ENCODE results near the gene CBFA2T2. TPM values are rescaled to one million over a fixed set of nuclear protein-coding genes. Genes with fewer than 3 reads are reported as not detected.
"Not testable (repeated sequence)": the region's sequence is repeated elsewhere in the genome, so short reads cannot be mapped to it uniquely, and the experiment has no call there.

CBFA2T2 gene
- total and polyA plus RNA-seq, 5 donors, result 5.6 to 13.9 (median 12.0) TPM

- H3K4me1 ChIP-seq (ENCODE audit: control insufficient read depth, insufficient read depth, low read length); H3K9me3 ChIP-seq (ENCODE audit: control insufficient read depth, low read length); H3K27me3 ChIP-seq (ENCODE audit: control insufficient read depth, insufficient read depth); ATAC-seq; H3K27ac ChIP-seq (ENCODE audit: low read length); intact Hi-C loops (cut with DNase I): not testable (repeated sequence)
- H3K4me3 ChIP-seq (ENCODE audit: low read length), result peak overlapping the region; percentile 36
- WGBS, result 94% methylated on average over 32 of the region's 32 CpGs
- peak in 2 of 3 donors; percentile 43 to 45 for DNase-seq
Observed at GRCh38 chr20:33488661-33489494, 1.0 kb upstream of the CBFA2T2 start.

GRCh38 chr20:33489495-33490022 is 337 bp upstream of the CBFA2T2 start:
- peak overlapping the region; percentile 72 for H3K4me3 ChIP-seq (ENCODE audit: low read length)
- H3K9me3 ChIP-seq (ENCODE audit: control insufficient read depth, low read length), result no peaks in the 10 kb centered on the region
- WGBS, result 3% methylated on average over 36 of the region's 36 CpGs
- no peaks in the 10 kb centered on the region for H3K4me1 ChIP-seq (ENCODE audit: control insufficient read depth, insufficient read depth, low read length)
- ATAC-seq (peak; percentile 99), DNase-seq (peak; percentile 99 to 100 (median 100))
- no peaks in the 10 kb centered on the region for H3K27me3 ChIP-seq (ENCODE audit: control insufficient read depth, insufficient read depth)
- intact Hi-C loops (cut with DNase I), result no loop called here
- H3K27ac ChIP-seq (ENCODE audit: low read length), result peak overlapping the region; percentile 83

- DNase-seq (no peak), ATAC-seq (no peak)
- intact Hi-C loops (cut with DNase I), result no loop called here
- Histone ChIP-seq H3K4me3 (ENCODE audit: low read length) (peak overlapping the region; percentile 72), H3K4me1 (ENCODE audit: control insufficient read depth, insufficient read depth, low read length) (no peaks in the 10 kb centered on the region), H3K27me3 (ENCODE audit: control insufficient read depth, insufficient read depth) (no peaks in the 10 kb centered on the region), H3K9me3 (ENCODE audit: control insufficient read depth, low read length) (no peaks in the 10 kb centered on the region), H3K27ac (ENCODE audit: low read length) (peak overlapping the region; percentile 93)
- WGBS, result 48% methylated on average over 8 of the region's 8 CpGs
Observed at GRCh38 chr20:33490934-33491656, 1.2 kb downstream of the CBFA2T2 start.

- no peaks in the 10 kb centered on the region for H3K27me3 ChIP-seq (ENCODE audit: control insufficient read depth, insufficient read depth)
- H3K27ac ChIP-seq (ENCODE audit: low read length), result no peak overlapping the region
- DNase-seq (no peak), ATAC-seq (no peak)
- H3K4me3 ChIP-seq (ENCODE audit: low read length), result no peak overlapping the region
- WGBS, result 97% methylated on average over 15 of the region's 15 CpGs
- H3K4me1 ChIP-seq (ENCODE audit: control insufficient read depth, insufficient read depth, low read length), result no peaks in the 10 kb centered on the region
- intact Hi-C loops (cut with DNase I), result no loop called here
- no peaks in the 10 kb centered on the region for H3K9me3 ChIP-seq (ENCODE audit: control insufficient read depth, low read length)
Observed at GRCh38 chr20:33493076-33493766, 3.3 kb downstream of the CBFA2T2 start.

- H3K27me3 ChIP-seq (ENCODE audit: control insufficient read depth, insufficient read depth); H3K4me1 ChIP-seq (ENCODE audit: control insufficient read depth, insufficient read depth, low read length); intact Hi-C loops (cut with DNase I); H3K9me3 ChIP-seq (ENCODE audit: control insufficient read depth, low read length); DNase-seq; H3K27ac ChIP-seq (ENCODE audit: low read length); ATAC-seq; H3K4me3 ChIP-seq (ENCODE audit: low read length): not testable (repeated sequence)
- WGBS, result 90% methylated on average over 6 of the region's 6 CpGs
Observed at GRCh38 chr20:33496776-33497175, 6.9 kb downstream of the CBFA2T2 start.

GRCh38 chr20:33499355-33499754 is 9.5 kb downstream of the CBFA2T2 start:
- intact Hi-C loops (cut with DNase I), result no loop called here
- H3K27ac ChIP-seq (ENCODE audit: low read length), result no peak overlapping the region
- ATAC-seq, result no peak

GRCh38 chr20:33501000-33501399 is 11.1 kb downstream of the CBFA2T2 start:
- Histone ChIP-seq H3K27me3 (ENCODE audit: control insufficient read depth, insufficient read depth) (no peaks in the 10 kb centered on the region), H3K9me3 (ENCODE audit: control insufficient read depth, low read length) (no peaks in the 10 kb centered on the region), H3K27ac (ENCODE audit: low read length) (peak overlapping the region; percentile 19), H3K4me1 (ENCODE audit: control insufficient read depth, insufficient read depth, low read length) (no peaks in the 10 kb centered on the region), H3K4me3 (ENCODE audit: low read length) (no peak overlapping the region)
- DNase-seq (no peak), ATAC-seq (no peak)
- 41% methylated on average over 2 of the region's 2 CpGs for WGBS
- intact Hi-C loops (cut with DNase I), result no loop called here

More at GRCh38 chr20:33499355-33499754, 9.5 kb downstream of the CBFA2T2 start:
- 68% methylated on average over 3 of the region's 3 CpGs for WGBS
- Histone ChIP-seq H3K9me3 (ENCODE audit: control insufficient read depth, low read length) (no peaks in the 10 kb centered on the region), H3K4me1 (ENCODE audit: control insufficient read depth, insufficient read depth, low read length) (no peaks in the 10 kb centered on the region), H3K27me3 (ENCODE audit: control insufficient read depth, insufficient read depth) (no peaks in the 10 kb centered on the region), H3K4me3 (ENCODE audit: low read length) (no peak overlapping the region)
- no peak for DNase-seq

GRCh38 chr20:33503564-33503963 is 13.7 kb downstream of the CBFA2T2 start:
- ATAC-seq (no peak), DNase-seq (no peak)
- Histone ChIP-seq H3K27me3 (ENCODE audit: control insufficient read depth, insufficient read depth) (no peaks in the 10 kb centered on the region), H3K4me3 (ENCODE audit: low read length) (no peak overlapping the region), H3K4me1 (ENCODE audit: control insufficient read depth, insufficient read depth, low read length) (peaks cover 2% of the 10 kb centered on the region), H3K27ac (ENCODE audit: low read length) (no peak overlapping the region), H3K9me3 (ENCODE audit: control insufficient read depth, low read length) (no peaks in the 10 kb centered on the region)
- WGBS, result 97% methylated on average over 6 of the region's 6 CpGs
- intact Hi-C loops (cut with DNase I), result no loop called here

- no peak overlapping the region for H3K27ac ChIP-seq (ENCODE audit: low read length)
- H3K9me3 ChIP-seq (ENCODE audit: control insufficient read depth, low read length), result no peaks in the 10 kb centered on the region
- no peak for DNase-seq
- no peak for ATAC-seq
- WGBS, result 67% methylated on average over 2 of the region's 2 CpGs
- intact Hi-C loops (cut with DNase I), result no loop called here
- H3K4me3 ChIP-seq (ENCODE audit: low read length), result no peak overlapping the region
- H3K4me1 ChIP-seq (ENCODE audit: control insufficient read depth, insufficient read depth, low read length), result peaks cover 2% of the 10 kb centered on the region
- no peaks in the 10 kb centered on the region for H3K27me3 ChIP-seq (ENCODE audit: control insufficient read depth, insufficient read depth)
Observed at GRCh38 chr20:33506576-33506975, 16.7 kb downstream of the CBFA2T2 start.

- WGBS, result 79% methylated on average over 3 of the region's 3 CpGs
Observed at GRCh38 chr20:33507461-33507860, 17.6 kb downstream of the CBFA2T2 start.

More at GRCh38 chr20:33507461-33507860, 17.6 kb downstream of the CBFA2T2 start:
- H3K4me3 ChIP-seq (ENCODE audit: low read length), result no peak overlapping the region
- intact Hi-C loops (cut with DNase I), result no loop called here
- DNase-seq, result no peak
- no peaks in the 10 kb centered on the region for H3K27me3 ChIP-seq (ENCODE audit: control insufficient read depth, insufficient read depth)
- H3K9me3 ChIP-seq (ENCODE audit: control insufficient read depth, low read length), result no peaks in the 10 kb centered on the region
- H3K4me1 ChIP-seq (ENCODE audit: control insufficient read depth, insufficient read depth, low read length), result peaks cover 2% of the 10 kb centered on the region
- no peak for ATAC-seq
- H3K27ac ChIP-seq (ENCODE audit: low read length), result no peak overlapping the region

All from right cardiac atrium (tissue), 5 donors.